H1 (cell line): Measurements from ENCODE around the gene POLL. TPM values are rescaled to one million over a fixed set of nuclear protein-coding genes. Genes with fewer than 3 reads are reported as not detected.

Experiments
- CTCF ChIA-PET: fragments of 300-600 bp; sonication (Branson Sonifier 250); formaldehyde crosslinking; loops from one replicate; lab custom pipeline; 2021; ENCODE audit not compliant: partially characterized antibody; lab: Charles Lee
- POLR2A ChIA-PET: fragments of 300-600 bp; sonication (Branson Sonifier 250); formaldehyde crosslinking; loops from one replicate; lab custom pipeline; 2021; ENCODE audit warnings: inconsistent platforms; ENCODE audit not compliant: partially characterized antibody; lab: Charles Lee
- DNase-seq, 2 experiments: peaks; one replicate each; pipeline versions ENCODE4 v3.0.0 to v3.0.0-alpha.2; 2010 to 2022; ENCODE audit warnings: low spot score in 2 of 2, low read depth in 1 of 2, mixed read lengths in 1 of 2
- FAIRE-seq: peaks from 2 replicates; lab custom pipeline; 2011; peaks lifted over from hg19 to GRCh38; lab: Jason Lieb, UNC
- H2AFZ ChIP-seq: 2 replicates; pipeline ENCODE4 v1.8.1; 2012; ENCODE audit warnings: low read length, inconsistent platforms
- H2AK5ac ChIP-seq: 2 replicates; pipeline ENCODE4 v1.6.1; 2013; ENCODE audit warnings: low read depth, low read length
- H2BK120ac ChIP-seq: replicated peaks from 2 replicates; pipeline ENCODE3; 2013; ENCODE audit warnings: low read depth, low read length, inconsistent platforms
- H2BK12ac ChIP-seq: 2 replicates; pipeline ENCODE4 v1.6.1; 2013; ENCODE audit warnings: low read depth, low read length
- H2BK15ac ChIP-seq: 2 replicates; pipeline ENCODE4 v1.6.1; 2013; ENCODE audit warnings: low read length
- H2BK20ac ChIP-seq: 2 replicates; pipeline ENCODE4 v1.6.1; 2013; ENCODE audit warnings: low read length
- H2BK5ac ChIP-seq: 2 replicates; pipeline ENCODE4 v1.6.1; 2013; ENCODE audit warnings: low read depth, low read length
- H3K14ac ChIP-seq: 2 replicates; pipeline ENCODE4 v1.6.1; 2013; ENCODE audit warnings: inconsistent platforms; ENCODE audit not compliant: insufficient read length
- H3K18ac ChIP-seq: 2 replicates; pipeline ENCODE4 v1.6.1; 2013; ENCODE audit warnings: low read length; ENCODE audit errors: extremely low read depth
- H3K23ac ChIP-seq: 2 replicates; pipeline ENCODE4 v1.6.1; 2013; ENCODE audit warnings: inconsistent platforms; ENCODE audit not compliant: insufficient read length
- H3K23me2 ChIP-seq: 2 replicates; pipeline ENCODE4 v1.6.1; 2013; ENCODE audit warnings: low read depth, low read length
- H3K27ac ChIP-seq: 2 replicates; pipeline ENCODE4 v1.6.1; 2011; ENCODE audit warnings: low read depth, low read length, inconsistent platforms
- H3K27me3 ChIP-seq, 4 experiments: replicated peaks in 1 of 4; 1 replicate in 1 of 4; 2 replicates in 3 of 4; pipeline versions ENCODE4 v1.6.1 to v1.8.1; 2011 to 2013; ENCODE audit warnings: low read length in 3 of 4, mild to moderate bottlenecking in 3 of 4, inconsistent platforms in 2 of 4, mixed read lengths in 2 of 4, moderate library complexity in 1 of 4; ENCODE audit not compliant: control insufficient read depth in 3 of 4, insufficient read depth in 3 of 4; ENCODE audit errors: extremely low read depth in 1 of 4
- H3K36me3 ChIP-seq, 4 experiments: 2 replicates each; pipeline versions ENCODE4 v1.6.1 to v1.8.1; 2011 to 2013; ENCODE audit warnings: mild to moderate bottlenecking in 4 of 4, low read length in 3 of 4, moderate library complexity in 2 of 4, control low read depth in 1 of 4, inconsistent platforms in 1 of 4; ENCODE audit not compliant: insufficient read depth in 4 of 4, control insufficient read depth in 2 of 4
- H3K4ac ChIP-seq: replicated peaks from 2 replicates; pipeline ENCODE3; 2013; ENCODE audit warnings: low read length, low read depth, mixed read lengths, inconsistent platforms; ENCODE audit not compliant: insufficient read length
- H3K4me1 ChIP-seq, 4 experiments: replicated peaks in 1 of 4; 1 replicate in 1 of 4; 2 replicates in 3 of 4; pipeline versions ENCODE4 v1.6.1 to v1.8.1; 2011 to 2013; ENCODE audit warnings: low read length in 3 of 4, inconsistent platforms in 2 of 4, mixed read lengths in 1 of 4; ENCODE audit not compliant: insufficient read depth in 4 of 4, control insufficient read depth in 3 of 4
- H3K4me2 ChIP-seq, 2 experiments: 2 replicates each; pipeline versions ENCODE4 v1.6.1 to v1.8.1; 2011 to 2013; ENCODE audit warnings: low read depth in 2 of 2, low read length in 2 of 2, control low read depth in 1 of 2, inconsistent platforms in 1 of 2, mild to moderate bottlenecking in 1 of 2; ENCODE audit not compliant: insufficient read depth in 1 of 2
- H3K4me3 ChIP-seq, 4 experiments: fragments of 200-600, 300-600 bp in 1 of 4; sonication (generic), shearing (Covaris generic), sonication (Bioruptor Twin) in 1 of 4; 2 replicates each; pipeline versions ENCODE4 v1.5.1 to v1.8.1; 2011 to 2016; ENCODE audit warnings: low read length in 4 of 4, low read depth in 3 of 4, control low read depth in 2 of 4, inconsistent platforms in 2 of 4, mild to moderate bottlenecking in 2 of 4, mixed read lengths in 1 of 4, moderate library complexity in 1 of 4; ENCODE audit not compliant: insufficient read depth in 2 of 4; ENCODE audit errors: extremely low read depth in 1 of 4
- H3K56ac ChIP-seq: replicated peaks from 2 replicates; pipeline ENCODE3; 2013; ENCODE audit warnings: low read depth, mild to moderate bottlenecking, mixed read lengths, low read length, inconsistent platforms; ENCODE audit not compliant: insufficient read length
- H3K79me1 ChIP-seq: 2 replicates; pipeline ENCODE4 v1.6.1; 2013; ENCODE audit warnings: low read depth, low read length, control low read depth
- H3K79me2 ChIP-seq, 2 experiments: 2 replicates each; pipeline versions ENCODE4 v1.6.1 to v1.8.1; 2012 to 2013; ENCODE audit warnings: low read length in 2 of 2, mild to moderate bottlenecking in 2 of 2, inconsistent platforms in 1 of 2; ENCODE audit not compliant: insufficient read depth in 2 of 2, control insufficient read depth in 1 of 2
- H3K9ac ChIP-seq, 4 experiments: replicated peaks in 1 of 4; 1 replicate in 1 of 4; 2 replicates in 3 of 4; pipeline versions ENCODE4 v1.6.1 to v1.8.1; 2011 to 2013; ENCODE audit warnings: low read depth in 3 of 4, low read length in 3 of 4, control low read depth in 2 of 4, mild to moderate bottlenecking in 2 of 4, moderate library complexity in 2 of 4, inconsistent platforms in 1 of 4; ENCODE audit errors: extremely low read depth in 1 of 4
- H3K9me3 ChIP-seq, 2 experiments: 2 replicates each; pipeline versions ENCODE4 v1.6.1 to v1.8.1; 2012 to 2013; ENCODE audit warnings: mild to moderate bottlenecking in 2 of 2, moderate library complexity in 2 of 2, control low read depth in 1 of 2, inconsistent platforms in 1 of 2, low read depth in 1 of 2, low read length in 1 of 2, mixed read lengths in 1 of 2; ENCODE audit not compliant: insufficient read depth in 2 of 2
- H4K20me1 ChIP-seq, 2 experiments: replicated peaks in 1 of 2; 2 replicates each; pipeline versions ENCODE3 to v1.8.1; 2011 to 2013; ENCODE audit warnings: inconsistent platforms in 2 of 2, low read length in 2 of 2, mild to moderate bottlenecking in 1 of 2; ENCODE audit not compliant: insufficient read depth in 2 of 2, control insufficient read depth in 1 of 2
- H4K5ac ChIP-seq: 2 replicates; pipeline ENCODE4 v1.6.1; 2013; ENCODE audit warnings: low read length, low read depth, mixed read lengths, inconsistent platforms; ENCODE audit not compliant: insufficient read length
- H4K8ac ChIP-seq: 2 replicates; pipeline ENCODE4 v1.8.0; 2013; ENCODE audit warnings: mild to moderate bottlenecking, moderate library complexity, low read length, inconsistent platforms; ENCODE audit not compliant: insufficient read depth; ENCODE audit errors: extremely low read depth
- H4K91ac ChIP-seq: replicated peaks from 2 replicates; pipeline ENCODE3; 2013; ENCODE audit warnings: low read length, mixed read lengths, inconsistent platforms; ENCODE audit not compliant: insufficient read length
- ASH2L ChIP-seq: fragments of 200-600, 300-600 bp; sonication (generic); IDR thresholded peaks from one replicate; pipeline ENCODE4 v1.7.1; 2017; ENCODE audit warnings: low read length
- CTCF ChIP-seq, 3 experiments: IDR thresholded peaks; 1 replicate in 2 of 3; 2 replicates in 1 of 3; pipeline versions ENCODE4 v1.5.1 to v1.6.1; 2011; ENCODE audit warnings: low read length in 3 of 3, mild to moderate bottlenecking in 3 of 3, inconsistent platforms in 2 of 3, low read depth in 1 of 3, moderate library complexity in 1 of 3; ENCODE audit not compliant: insufficient read depth in 1 of 3; ENCODE audit errors: control extremely low read depth in 1 of 3
- EP300 ChIP-seq, 2 experiments: IDR thresholded peaks; 1 replicate in 1 of 2; 2 replicates in 1 of 2; pipeline ENCODE4 v1.6.1; 2011 to 2012; ENCODE audit warnings: low read depth in 2 of 2, low read length in 2 of 2, mild to moderate bottlenecking in 2 of 2, borderline replicate concordance in 1 of 2, inconsistent platforms in 1 of 2, moderate library complexity in 1 of 2
- EZH2 ChIP-seq: fragments of 200-600 bp; sonication (generic); IDR thresholded peaks from 2 replicates; pipeline ENCODE4 v1.7.1; 2012; ENCODE audit warnings: low read depth, mild to moderate bottlenecking, moderate library complexity, low read length, inconsistent platforms; ENCODE audit not compliant: severe bottlenecking
- GTF2F1 ChIP-seq: IDR thresholded peaks from 2 replicates; pipeline ENCODE4 v1.6.1; 2012; ENCODE audit warnings: low read depth, low read length, improper control_type of control experiment, borderline replicate concordance
- HDAC6 ChIP-seq: IDR thresholded peaks from one replicate; pipeline ENCODE4 v1.7.1; 2012; ENCODE audit warnings: low read depth, mild to moderate bottlenecking, inconsistent platforms, low read length, moderate library complexity
- RBBP5 ChIP-seq: IDR thresholded peaks from 2 replicates; pipeline ENCODE4 v1.7.1; 2012; ENCODE audit warnings: low read depth, mild to moderate bottlenecking, inconsistent platforms, low read length, moderate library complexity, borderline replicate concordance
- SIN3A ChIP-seq, 2 experiments: IDR thresholded peaks in 1 of 2; conservative IDR thresholded peaks in 1 of 2; 2 replicates each; pipeline ENCODE4 v1.6.1; 2011 to 2012; ENCODE audit warnings: low read length in 2 of 2, improper control_type of control experiment in 1 of 2, low read depth in 1 of 2, mild to moderate bottlenecking in 1 of 2
- SIX5 ChIP-seq: IDR thresholded peaks from 2 replicates; pipeline ENCODE4 v1.6.1; 2011; ENCODE audit warnings: mild to moderate bottlenecking, low read depth, low read length
- SP4 ChIP-seq: IDR thresholded peaks from 2 replicates; pipeline ENCODE4 v1.6.1; 2012; ENCODE audit warnings: low read length, inconsistent platforms
- TBP ChIP-seq: IDR thresholded peaks from 2 replicates; pipeline ENCODE4 v1.6.1; 2011; ENCODE audit warnings: low read depth, low read length, improper control_type of control experiment
- YY1 ChIP-seq: IDR thresholded peaks from 2 replicates; pipeline ENCODE4 v1.6.1; 2011; ENCODE audit warnings: low read depth, mild to moderate bottlenecking, low read length
- polyA plus RNA-seq, 7 experiments: library from polyadenylated mRNA; depleted of rRNA in 3 of 7; stranded (reverse) in 5 of 7; unstranded in 2 of 7; fragments of >200 nt in 5 of 7; fragments of 200-250 nt in 2 of 7; gene quantifications; 1 replicate in 5 of 7; 2 replicates in 1 of 7; 4 replicates in 1 of 7; pipeline versions ENCODE4 v1.2.1 to v1.2.3, GENCODE V29; 2011 to 2013; ENCODE audit warnings: missing spikeins in 2 of 7, mixed read lengths in 2 of 7
- total RNA-seq: library from RNA; stranded (reverse); fragmentation: NEBNext Ultra II Directional; extraction: Animal tissue kit (Norgen Biotek cat#: 25700); gene quantifications from 2 replicates; pipeline ENCODE4 v1.2.1, GENCODE V29; 2021

POLL gene
- total and polyA plus RNA-seq, 2 of the 8 experiments (the other 6 are each of a cell fraction or from before 2014, with no cell fraction given), result 26.1 to 45.9 TPM

DNA sequence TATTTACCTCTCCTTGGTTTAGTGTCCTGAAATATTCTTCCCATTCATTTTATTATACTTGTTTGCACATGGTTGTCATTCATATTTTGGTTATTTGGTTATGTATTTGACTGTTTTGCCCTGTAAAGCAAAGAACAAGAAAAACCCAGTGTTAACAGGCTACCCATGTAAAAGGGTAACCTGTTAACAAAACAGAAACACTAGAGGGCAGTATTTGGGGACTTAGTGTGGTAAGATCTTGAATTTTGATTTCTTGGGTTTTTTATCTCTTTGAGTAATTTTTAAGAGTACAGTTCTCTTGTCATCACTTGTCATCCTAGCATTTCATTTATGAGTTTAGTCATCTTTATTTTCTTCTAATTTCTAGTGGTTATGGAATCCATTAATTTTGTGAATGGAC is 51.3 kb downstream of the POLL start:
- Histone ChIP-seq H2BK12ac (no peak overlapping the region), H3K4me2 (no peak overlapping the region), H3K27ac (no peak overlapping the region), H3K56ac (no peak overlapping the region), H3K36me3 (peaks cover 0 to 7% (median 1%) of the 10 kb centered on the region in 4 experiments; a peak in 1 of 8 replicates), H3K18ac (no peak overlapping the region), H3K4ac (no peak overlapping the region), H2AFZ (no peak overlapping the region), H3K79me2 (no peaks in the 10 kb centered on the region), H3K23ac (no peak overlapping the region), H4K91ac (no peak overlapping the region), H2BK15ac (no peak overlapping the region), H2BK120ac (no peak overlapping the region), H3K4me3 (no peak overlapping the region), H4K8ac (no peak overlapping the region; the same call in 1 of the 2 replicates), H3K27me3 (no peaks in the 10 kb centered on the region), H2BK5ac (no peak overlapping the region), H2BK20ac (no peak overlapping the region), H3K79me1 (no peaks in the 10 kb centered on the region), H4K5ac (no peak overlapping the region), H3K4me1 (no peaks in the 10 kb centered on the region), H3K9ac (no peak overlapping the region), H2AK5ac (no peak overlapping the region), H3K23me2 (no peaks in the 10 kb centered on the region), H3K14ac (no peak overlapping the region), H3K9me3 (no peaks in the 10 kb centered on the region), H4K20me1 (no peaks in the 10 kb centered on the region)
- FAIRE-seq, result peak; percentile 77
- POLR2A ChIA-PET, result no interaction called here
- CTCF ChIA-PET, result interaction anchor here (1.0 to 10.1 kb wide), 22 partner anchors 11 to 398 kb away, joined by 3 to 60 read pairs (median 4); partner anchors contain the start of genes DPCD and POLL
- no peak for DNase-seq
- no peak for TF ChIP-seq HDAC6
- TF ChIP-seq CTCF (IDR thresholded peaks at IDR 0.05; ENCODE audit: control extremely low read depth in 1 of 3, insufficient read depth in 1 of 3, low read depth in 1 of 3, low read length in 3 of 3), result peak in 2 of 3 experiments; percentile 38 to 60; a peak in 2 of 4 replicates
- no peak for TF ChIP-seq GTF2F1
- no peak for TF ChIP-seq SIX5
- no peak for TF ChIP-seq ASH2L
- no peak for TF ChIP-seq SP4
- no peak for TF ChIP-seq RBBP5
- TF ChIP-seq EP300 (IDR thresholded peaks at IDR 0.05; ENCODE audit: borderline replicate concordance in 1 of 2, low read depth in 2 of 2, low read length in 2 of 2), result no peak
- TF ChIP-seq YY1, result no peak
- no peak for TF ChIP-seq TBP
- no peak for TF ChIP-seq SIN3A (conservative IDR thresholded peaks at IDR 0.05 in 1 of 2, IDR thresholded peaks at IDR 0.05 in 1 of 2; ENCODE audit: low read depth in 1 of 2, low read length in 2 of 2)
- TF ChIP-seq EZH2, result no peak
